Umbilical cord (tissue), 2 donors: ENCODE measurements around the gene LEO1. TPM values are rescaled to one million over a fixed set of nuclear protein-coding genes. Genes with fewer than 3 reads are reported as not detected.

ENCODE experiments used
- DNase-seq: peaks from one replicate; pipeline ENCODE4 v3.0.0-alpha.2; 2015; ENCODE audit warnings: low spot score
- total RNA-seq: library from RNA; depleted of rRNA; stranded (reverse); fragments of >200 nt; gene quantifications from one replicate; pipeline ENCODE4 v1.2.3, GENCODE V29; 2014; ENCODE audit warnings: low replicate concordance; ENCODE audit not compliant: insufficient read depth

Gene LEO1
- 17.8 TPM for total RNA-seq

GRCh38 chr15:51971375-51972133 lies at the start of gene LEO1:
LEO1 (minus strand) TSS chr15:51971778; CDS start chr15:51971745, 33 bp downstream.
- peak; percentile 98 for DNase-seq

GRCh38 chr15:52021128-52021671 lies 49.6 kb upstream of the LEO1 start:
- DNase-seq = peak; percentile 84

- DNase-seq = peak; percentile 69
Observed at GRCh38 chr15:52020221-52021085, 48.9 kb upstream of the LEO1 start.

GRCh38 chr15:52019394-52020220 lies 48.0 kb upstream of the LEO1 start:
- peak; percentile 85 for DNase-seq

- peak; percentile 94 for DNase-seq
Observed at GRCh38 chr15:52018693-52019393, 47.3 kb upstream of the LEO1 start, which contains the start of gene MAPK6. MAPK6 (plus strand) TSS chr15:52019219; CDS start chr15:52046461, 27,242 bp downstream.

GRCh38 chr15:52018244-52018643 lies 46.7 kb upstream of the LEO1 start:
- peak; percentile 18 for DNase-seq

GRCh38 chr15:52016316-52016715 lies 44.7 kb upstream of the LEO1 start:
- no peak for DNase-seq

- DNase-seq = no peak
Observed at GRCh38 chr15:52014616-52015015, 43.0 kb upstream of the LEO1 start.

GRCh38 chr15:52013151-52013791 lies 41.7 kb upstream of the LEO1 start:
- DNase-seq = no peak

- DNase-seq = no peak
Observed at GRCh38 chr15:52012210-52012609, 40.6 kb upstream of the LEO1 start.

- DNase-seq = no peak
Observed at GRCh38 chr15:52011711-52012144, 40.1 kb upstream of the LEO1 start.

- DNase-seq = no peak
Observed at GRCh38 chr15:52010633-52011595, 39.3 kb upstream of the LEO1 start.

GRCh38 chr15:52008698-52009434 lies 37.3 kb upstream of the LEO1 start:
- no peak for DNase-seq

- no peak for DNase-seq
Observed at GRCh38 chr15:52008359-52008697, 36.8 kb upstream of the LEO1 start.

GRCh38 chr15:52006702-52007340 lies 35.2 kb upstream of the LEO1 start:
- DNase-seq = no peak

GRCh38 chr15:52005748-52006701 lies 34.4 kb upstream of the LEO1 start:
- no peak for DNase-seq

- no peak for DNase-seq
Observed at GRCh38 chr15:52004806-52005205, 33.2 kb upstream of the LEO1 start.
